Activated gamma-delta T cell (primary cell): Measurements from ENCODE around the gene NFE2L2.
"Not testable (repeated sequence)": the region's sequence is repeated elsewhere in the genome, so short reads cannot be mapped to it uniquely, and the experiment has no call there.

Source experiments
- DNase-seq: peaks from one replicate; lab custom pipeline; 2025; lab: John Stamatoyannopoulos, UW

NFE2L2 gene

GRCh38 chr2:177257471-177257870, 7.1 kb downstream of the NFE2L2 start:
- DNase-seq, result no peak

GRCh38 chr2:177256695-177257094, 7.8 kb downstream of the NFE2L2 start:
- DNase-seq, result no peak

GRCh38 chr2:177256026-177256425, 8.5 kb downstream of the NFE2L2 start:
- DNase-seq, result no peak

GRCh38 chr2:177255227-177255601, 9.3 kb downstream of the NFE2L2 start:
- DNase-seq, result no peak

- DNase-seq, result no peak
These were observed 9.9 kb downstream of the NFE2L2 start for GRCh38 chr2:177254433-177255226.

GRCh38 chr2:177253704-177254103, 10.8 kb downstream of the NFE2L2 start:
- no peak for DNase-seq

GRCh38 chr2:177252808-177253531, 11.6 kb downstream of the NFE2L2 start:
- no peak for DNase-seq

GRCh38 chr2:177251165-177251542, 13.4 kb downstream of the NFE2L2 start:
- no peak for DNase-seq

- DNase-seq, result no peak
These were observed 14.1 kb downstream of the NFE2L2 start for GRCh38 chr2:177250461-177250860.

- no peak for DNase-seq
These were observed 15.5 kb downstream of the NFE2L2 start for GRCh38 chr2:177249038-177249437.

- no peak for DNase-seq
These were observed 16.7 kb downstream of the NFE2L2 start for GRCh38 chr2:177247693-177248262.

- not testable (repeated sequence) for DNase-seq
These were observed 17.9 kb downstream of the NFE2L2 start for GRCh38 chr2:177246523-177247030.

GRCh38 chr2:177246000-177246399, 18.5 kb downstream of the NFE2L2 start:
- no peak for DNase-seq

GRCh38 chr2:177245010-177245422, 19.5 kb downstream of the NFE2L2 start:
- no peak for DNase-seq

GRCh38 chr2:177244244-177244771, 20.2 kb downstream of the NFE2L2 start:
- no peak for DNase-seq

- no peak for DNase-seq
These were observed 21.1 kb downstream of the NFE2L2 start for GRCh38 chr2:177243476-177243875.

GRCh38 chr2:177243073-177243472, 21.5 kb downstream of the NFE2L2 start:
- no peak for DNase-seq

GRCh38 chr2:177242121-177242987, 22.2 kb downstream of the NFE2L2 start:
- no peak for DNase-seq

- no peak for DNase-seq
These were observed 22.8 kb downstream of the NFE2L2 start for GRCh38 chr2:177241711-177242120.

GRCh38 chr2:177239932-177240630, 24.4 kb downstream of the NFE2L2 start:
- no peak for DNase-seq

- no peak for DNase-seq
These were observed 25.5 kb downstream of the NFE2L2 start for GRCh38 chr2:177239053-177239452.
